ENCODE results near the gene PPFIBP2. TPM values are rescaled to one million over a fixed set of nuclear protein-coding genes. Genes with fewer than 3 reads are reported as not detected.
A peak's percentile ranks its signal among the peaks of the same experiment; 100 is the strongest.

PPFIBP2 gene
- total RNA-seq, 2 donors from 2014 or later, result 9.6 to 11.0 TPM

DNA sequence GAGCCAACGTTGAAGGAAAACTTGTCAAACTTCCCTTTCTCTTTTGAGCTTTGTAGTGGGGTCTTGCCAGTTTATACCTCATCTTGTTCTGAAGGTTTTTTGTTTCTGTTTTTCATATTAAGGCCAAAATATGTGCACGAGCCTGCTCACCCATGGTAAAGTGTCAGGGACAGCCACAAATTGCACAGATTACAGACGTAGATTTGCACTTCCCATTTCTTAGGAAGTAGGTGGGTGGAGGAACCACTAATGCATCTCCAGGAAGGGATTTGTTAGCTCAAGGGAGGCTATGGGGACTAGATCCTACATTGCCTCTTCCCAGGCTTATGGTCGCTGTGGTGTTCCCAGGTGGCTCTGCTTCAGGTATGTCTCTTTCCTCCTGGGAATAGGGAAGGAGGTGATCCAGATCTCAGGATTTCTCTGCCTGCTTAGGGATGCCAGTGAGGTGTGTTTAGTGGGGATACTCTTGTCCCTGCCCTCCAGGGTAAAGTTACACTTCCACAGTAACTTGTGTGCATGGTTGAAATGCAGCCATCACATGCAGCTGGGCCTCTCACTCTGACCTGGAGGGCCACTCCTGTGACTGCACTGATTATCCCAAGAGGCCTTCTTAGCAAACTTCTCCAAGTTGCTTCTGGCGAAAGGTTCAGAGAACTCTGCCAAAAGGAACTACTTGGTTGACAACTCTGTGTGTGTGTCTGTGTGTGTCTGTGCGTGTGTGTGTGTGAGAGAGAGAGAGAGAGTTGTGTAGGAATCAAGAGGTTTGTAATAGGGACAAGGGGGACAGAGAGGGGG lies 9.8 kb downstream of the PPFIBP2 start:
- no peak overlapping the region for H3K27ac Mint-ChIP-seq
- H3K36me3 Mint-ChIP-seq, result no peaks in the 10 kb centered on the region
- peaks cover 30 to 53% of the 10 kb centered on the region in 2 donors for H3K4me1 Mint-ChIP-seq (ENCODE audit: low read depth in 2 of 2)
- no peak overlapping the region for H3K4me3 Mint-ChIP-seq
- H3K27me3 Mint-ChIP-seq, result no peaks in the 10 kb centered on the region
- DNase-seq (ENCODE audit: low spot score) (no peak), ATAC-seq (no peak)
- no peaks in the 10 kb centered on the region for H3K9me3 Mint-ChIP-seq

DNA sequence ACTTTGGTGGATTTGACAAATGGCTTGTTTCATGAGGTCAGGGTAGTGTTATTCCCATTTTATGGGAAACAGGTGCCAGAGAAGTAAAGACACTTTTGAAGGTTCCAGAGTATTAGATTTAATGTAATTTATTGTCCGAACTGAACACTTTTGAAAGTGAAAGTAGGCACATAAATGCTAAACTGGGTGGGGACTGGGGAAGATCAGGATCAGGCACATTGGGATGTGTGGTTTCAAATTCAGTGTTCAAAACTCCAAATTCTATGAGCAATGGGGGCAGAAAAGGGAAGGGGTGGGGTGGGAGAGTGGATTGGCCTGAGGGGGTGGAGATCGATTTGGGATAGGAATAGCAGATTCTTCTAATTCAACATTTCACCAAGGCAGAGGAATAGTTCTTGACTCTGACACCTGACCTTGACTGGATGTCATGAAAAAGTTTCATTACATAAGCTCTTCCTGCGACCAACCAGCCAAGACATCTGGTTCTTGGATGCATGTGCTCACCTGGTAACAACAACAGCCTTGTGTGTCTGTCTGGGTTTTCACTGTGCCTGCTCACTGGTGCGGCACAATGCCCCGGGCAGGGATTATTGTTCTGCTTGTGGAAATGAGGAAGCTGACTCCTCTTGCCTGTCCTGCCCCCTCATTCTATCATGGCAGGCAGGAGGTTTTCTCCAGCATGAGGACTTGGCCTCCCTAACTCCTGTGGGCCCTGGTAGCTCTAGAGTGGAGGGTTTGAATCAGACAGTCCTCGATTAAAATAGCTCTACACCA lies 10.8 kb downstream of the PPFIBP2 start:
- peaks cover 27 to 46% of the 10 kb centered on the region in 2 donors for H3K4me1 Mint-ChIP-seq (ENCODE audit: low read depth in 2 of 2)
- no peak for ATAC-seq
- no peak for DNase-seq (ENCODE audit: low spot score)
- no peak overlapping the region for H3K4me3 Mint-ChIP-seq
- no peaks in the 10 kb centered on the region for H3K27me3 Mint-ChIP-seq
- no peaks in the 10 kb centered on the region for H3K36me3 Mint-ChIP-seq
- no peak overlapping the region for H3K27ac Mint-ChIP-seq
- no peaks in the 10 kb centered on the region for H3K9me3 Mint-ChIP-seq

DNA sequence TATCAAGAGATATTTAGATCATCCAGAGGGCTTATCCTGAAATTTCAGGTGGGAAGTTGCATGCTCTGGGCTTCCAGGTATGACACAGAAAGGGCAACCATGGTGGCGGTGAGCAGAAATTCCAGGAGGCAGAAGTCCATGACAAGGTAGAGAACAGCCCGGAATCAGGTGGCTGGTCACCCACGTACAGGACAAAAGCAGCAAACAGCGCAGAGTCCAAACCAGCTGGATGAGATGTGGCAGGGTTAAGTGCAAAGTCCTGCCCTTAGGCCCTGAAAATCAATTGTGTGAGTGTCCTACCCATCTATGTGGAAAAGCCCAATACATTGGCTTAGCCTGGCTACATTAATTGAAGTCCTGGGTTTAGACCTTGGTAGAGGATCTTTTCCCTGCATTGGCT lies 11.6 kb downstream of the PPFIBP2 start:
- Mint-ChIP-seq H3K4me1 (ENCODE audit: low read depth in 2 of 2) (peaks cover 27 to 46% of the 10 kb centered on the region in 2 donors), H3K4me3 (no peak overlapping the region), H3K27ac (no peak overlapping the region), H3K36me3 (no peaks in the 10 kb centered on the region), H3K27me3 (no peaks in the 10 kb centered on the region), H3K9me3 (no peaks in the 10 kb centered on the region)
- ATAC-seq (no peak), DNase-seq (ENCODE audit: low spot score) (no peak)

DNA sequence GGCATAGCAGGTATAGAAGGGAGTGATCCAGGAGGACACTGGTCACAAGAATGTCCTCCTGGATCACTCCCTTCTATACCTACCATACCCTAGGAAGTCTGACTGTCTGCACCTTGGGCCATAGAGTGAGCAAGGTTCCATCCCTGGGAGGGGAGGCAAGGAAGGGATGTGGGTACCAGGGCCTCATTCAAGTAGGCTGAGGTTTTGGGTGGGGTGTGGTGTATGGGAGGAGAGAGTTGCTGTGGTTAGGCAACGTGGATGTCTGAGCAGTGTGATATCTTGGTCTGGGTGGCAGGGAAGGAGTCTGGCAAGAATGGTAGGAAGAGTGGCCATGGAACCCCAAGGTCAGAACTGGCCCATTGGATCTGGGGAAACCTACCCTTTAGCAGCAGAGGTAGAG lies 13.2 kb downstream of the PPFIBP2 start:
- Mint-ChIP-seq H3K9me3 (no peaks in the 10 kb centered on the region), H3K4me1 (ENCODE audit: low read depth in 2 of 2) (peaks cover 37 to 57% of the 10 kb centered on the region in 2 donors), H3K27me3 (no peaks in the 10 kb centered on the region), H3K36me3 (no peaks in the 10 kb centered on the region), H3K27ac (no peak overlapping the region), H3K4me3 (peak overlapping the region; percentile 71)
- DNase-seq (ENCODE audit: low spot score) (no peak), ATAC-seq (peak; percentile 70 to 78)

DNA sequence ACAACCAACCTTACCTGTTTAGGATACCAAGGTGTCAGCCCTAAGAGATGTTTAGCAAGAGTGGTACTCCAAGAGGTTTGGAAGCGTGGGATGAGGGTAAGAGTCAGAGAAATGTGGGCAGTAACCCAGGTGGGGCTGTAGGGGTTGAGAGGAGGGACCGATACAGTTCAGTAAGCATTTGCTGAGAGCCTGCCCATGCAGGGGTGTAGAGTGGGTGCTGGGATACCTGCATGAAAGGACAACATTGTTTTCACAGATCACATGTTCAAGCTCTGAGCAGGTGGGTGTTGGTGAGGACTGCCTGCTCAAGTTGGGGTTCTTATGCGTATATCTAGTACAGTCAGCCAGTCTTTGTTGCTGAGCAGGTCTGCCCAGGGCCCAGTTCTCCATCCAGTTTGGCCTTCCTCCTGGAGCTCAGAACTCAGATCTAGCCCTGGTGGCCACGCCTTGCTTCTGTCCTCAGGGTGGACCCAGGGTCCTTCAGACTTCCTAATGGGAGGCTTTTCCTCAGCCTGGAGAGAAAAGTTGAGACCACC lies 14.8 kb downstream of the PPFIBP2 start:
- DNase-seq (ENCODE audit: low spot score), result no peak
- peaks cover 39 to 60% of the 10 kb centered on the region in 2 donors for H3K4me1 Mint-ChIP-seq (ENCODE audit: low read depth in 2 of 2)
- H3K27ac Mint-ChIP-seq, result no peak overlapping the region
- no peaks in the 10 kb centered on the region for H3K36me3 Mint-ChIP-seq
- no peak for ATAC-seq
- peak overlapping the region; percentile 71 for H3K4me3 Mint-ChIP-seq
- H3K27me3 Mint-ChIP-seq, result no peaks in the 10 kb centered on the region
- no peaks in the 10 kb centered on the region for H3K9me3 Mint-ChIP-seq

DNA sequence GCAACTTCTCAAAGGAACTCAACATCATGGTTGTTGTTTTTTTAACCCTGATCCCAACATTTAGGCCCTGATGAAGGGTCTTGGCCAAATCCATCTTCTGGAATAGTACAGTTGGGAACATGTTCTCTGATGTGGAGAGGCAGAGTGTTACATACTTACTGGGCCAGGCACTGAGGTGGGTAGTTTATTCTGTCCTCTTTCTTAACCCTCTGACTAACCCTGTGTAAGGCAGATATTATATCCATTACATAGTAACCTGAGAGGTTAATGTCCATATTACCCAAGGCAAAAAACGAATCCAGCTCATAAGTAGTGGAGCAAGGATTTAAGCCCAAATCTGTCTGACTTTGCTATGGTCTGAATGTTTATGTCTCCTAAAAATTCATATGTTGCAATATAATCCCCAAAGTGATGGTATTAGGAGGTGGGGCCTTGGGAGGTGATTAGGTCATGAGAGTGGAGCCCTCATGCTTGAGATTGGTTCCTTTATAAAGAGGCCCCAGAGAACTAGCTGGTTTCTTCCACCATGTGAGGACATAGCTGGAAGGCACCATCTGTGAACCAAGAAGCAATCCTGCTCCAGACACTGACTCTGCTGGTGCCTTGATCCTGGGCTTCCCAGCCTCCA lies 16.3 kb downstream of the PPFIBP2 start:
- H3K27ac Mint-ChIP-seq, result peak overlapping the region in 1 of 2 donors; percentile 17
- peaks cover 32 to 48% of the 10 kb centered on the region in 2 donors for H3K4me1 Mint-ChIP-seq (ENCODE audit: low read depth in 2 of 2)
- H3K36me3 Mint-ChIP-seq, result no peaks in the 10 kb centered on the region
- no peaks in the 10 kb centered on the region for H3K27me3 Mint-ChIP-seq
- no peak for DNase-seq (ENCODE audit: low spot score)
- no peak for ATAC-seq
- no peak overlapping the region for H3K4me3 Mint-ChIP-seq
- no peaks in the 10 kb centered on the region for H3K9me3 Mint-ChIP-seq

DNA sequence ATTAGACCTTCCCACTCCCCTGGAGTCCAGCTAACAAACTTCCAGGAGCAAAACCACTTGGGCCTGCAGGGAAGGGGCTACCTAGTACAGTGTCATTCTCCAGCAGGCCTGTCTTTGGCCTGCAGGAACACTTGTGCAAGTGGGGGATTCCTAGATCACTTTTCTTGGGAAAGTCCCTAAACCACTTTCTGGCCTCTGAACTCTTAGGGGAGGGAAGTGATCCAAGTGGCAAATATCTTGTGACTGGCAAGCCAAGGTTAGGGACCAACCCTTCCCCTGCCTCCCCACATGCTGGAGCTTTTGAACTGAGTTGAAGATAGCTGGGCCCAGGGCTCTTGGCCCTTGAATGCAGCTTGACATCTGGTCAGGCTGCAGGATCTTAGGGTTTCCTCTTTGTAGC lies 17.2 kb downstream of the PPFIBP2 start:
- H3K9me3 Mint-ChIP-seq, result no peaks in the 10 kb centered on the region
- no peak overlapping the region for H3K4me3 Mint-ChIP-seq
- DNase-seq (ENCODE audit: low spot score), result no peak
- H3K4me1 Mint-ChIP-seq (ENCODE audit: low read depth in 2 of 2), result peaks cover 33 to 41% of the 10 kb centered on the region in 2 donors
- peak in 1 of 2 donors; percentile 75 for ATAC-seq
- H3K27ac Mint-ChIP-seq, result peak overlapping the region in 1 of 2 donors; percentile 17
- H3K27me3 Mint-ChIP-seq, result peaks cover 0 to under 1% of the 10 kb centered on the region in 2 donors
- H3K36me3 Mint-ChIP-seq, result no peaks in the 10 kb centered on the region

DNA sequence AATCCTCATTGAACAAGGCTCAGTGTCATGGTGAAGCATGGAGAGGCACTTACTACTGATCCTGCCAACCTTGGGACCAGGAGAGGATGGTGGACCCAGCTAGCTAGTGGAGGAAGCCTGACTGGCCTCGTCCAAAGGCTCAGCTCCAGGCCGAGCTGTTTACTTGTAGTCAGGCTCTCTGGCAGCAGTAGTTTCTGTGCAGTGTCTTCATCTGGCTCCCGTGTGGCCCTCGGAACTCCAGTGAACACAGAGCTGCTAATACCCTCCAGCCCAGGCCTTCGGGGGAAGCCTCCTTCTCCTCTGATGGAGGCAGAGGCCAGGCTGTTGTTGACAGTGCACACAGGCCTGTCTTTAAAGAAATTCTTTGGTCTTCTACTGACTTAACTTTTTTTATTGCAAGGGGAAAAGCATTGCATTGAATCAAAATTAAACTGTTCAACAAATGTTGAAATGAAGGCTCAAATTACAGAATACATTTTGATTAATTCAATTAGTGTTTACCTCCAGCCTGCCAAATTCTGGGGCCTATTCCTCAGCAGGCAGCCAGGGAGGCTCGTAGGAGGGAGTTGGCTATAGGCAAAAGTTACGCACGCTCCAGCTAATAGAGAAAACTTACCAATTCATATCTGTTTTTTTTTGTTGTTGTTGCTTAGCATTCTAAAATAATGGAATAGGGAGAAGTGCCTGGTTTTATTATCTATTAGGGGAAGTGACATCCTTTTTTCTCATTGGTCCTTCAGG lies 18.8 kb downstream of the PPFIBP2 start:
- no peak overlapping the region for H3K27ac Mint-ChIP-seq
- H3K9me3 Mint-ChIP-seq, result no peaks in the 10 kb centered on the region
- H3K4me3 Mint-ChIP-seq, result no peak overlapping the region
- H3K27me3 Mint-ChIP-seq, result peaks cover 0 to 7% of the 10 kb centered on the region in 2 donors
- no peak for ATAC-seq
- peaks cover 35 to 41% of the 10 kb centered on the region in 2 donors for H3K4me1 Mint-ChIP-seq (ENCODE audit: low read depth in 2 of 2)
- DNase-seq (ENCODE audit: low spot score), result no peak
- no peaks in the 10 kb centered on the region for H3K36me3 Mint-ChIP-seq

DNA sequence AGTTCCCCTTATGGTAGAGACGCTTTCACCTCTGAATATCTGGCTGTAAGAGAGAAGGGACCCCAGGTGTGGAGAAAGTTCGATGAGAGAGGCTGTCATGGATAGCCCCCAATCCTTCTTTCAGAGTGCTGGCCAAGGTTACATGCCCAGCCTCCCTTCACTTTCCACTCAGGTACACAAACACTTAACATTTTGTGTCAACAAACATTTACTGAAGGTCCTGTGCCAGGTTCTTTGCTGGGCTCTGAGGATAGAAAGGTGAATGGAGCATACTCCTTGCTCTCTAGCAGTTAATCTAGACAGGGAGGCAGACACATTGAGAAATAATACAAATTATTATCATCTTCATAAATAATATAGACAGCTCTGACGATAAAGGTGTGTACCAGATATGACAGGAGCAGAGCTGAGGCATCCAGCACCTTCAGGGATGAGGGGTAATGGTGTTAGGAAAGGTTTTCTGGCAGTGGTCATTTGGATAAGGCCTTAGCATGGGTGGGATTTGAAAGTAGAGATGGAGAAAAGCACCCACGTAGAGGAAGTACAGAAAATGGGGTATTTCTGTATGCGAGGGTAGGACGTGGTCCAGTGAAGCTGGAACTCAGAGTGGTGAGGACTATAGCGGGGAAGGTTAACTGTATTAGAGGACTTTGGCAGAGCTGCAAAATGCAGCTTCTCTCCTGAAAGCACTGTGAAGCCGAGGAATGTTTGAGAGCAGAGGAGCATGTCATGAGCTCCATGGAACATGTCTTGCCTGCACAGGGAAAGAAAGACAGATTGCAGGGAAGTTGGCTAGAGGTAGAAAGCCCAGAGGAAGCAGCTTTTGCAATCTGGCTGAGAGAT lies 19.6 kb downstream of the PPFIBP2 start:
- Mint-ChIP-seq H3K4me3 (no peak overlapping the region), H3K4me1 (ENCODE audit: low read depth in 2 of 2) (peaks cover 37 to 41% of the 10 kb centered on the region in 2 donors), H3K27ac (no peak overlapping the region), H3K27me3 (peaks cover 0 to 9% of the 10 kb centered on the region in 2 donors), H3K36me3 (no peaks in the 10 kb centered on the region), H3K9me3 (no peaks in the 10 kb centered on the region)
- ATAC-seq (no peak), DNase-seq (ENCODE audit: low spot score) (no peak)

DNA sequence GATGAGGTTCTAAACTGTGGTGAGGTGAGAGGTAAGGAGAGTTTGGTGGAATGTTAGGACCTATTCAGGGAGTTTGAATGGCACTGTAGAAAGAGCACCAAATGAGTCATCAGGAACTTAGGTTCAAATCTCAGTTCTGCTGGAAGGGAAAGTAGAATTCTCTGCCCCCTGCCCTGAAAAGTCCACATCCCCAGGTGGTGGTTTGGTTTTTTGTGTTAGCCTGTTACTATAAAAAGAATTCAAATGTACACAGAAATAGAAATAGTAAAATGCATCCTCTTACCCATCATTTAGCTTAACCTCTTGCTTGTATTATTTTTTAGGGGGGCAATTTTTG lies 20.2 kb downstream of the PPFIBP2 start:
- Mint-ChIP-seq H3K27me3 (peaks cover 0 to 9% of the 10 kb centered on the region in 2 donors), H3K36me3 (no peaks in the 10 kb centered on the region), H3K27ac (no peak overlapping the region), H3K4me3 (no peak overlapping the region), H3K4me1 (ENCODE audit: low read depth in 2 of 2) (peaks cover 39 to 45% of the 10 kb centered on the region in 2 donors), H3K9me3 (no peaks in the 10 kb centered on the region)
- ATAC-seq (no peak), DNase-seq (ENCODE audit: low spot score) (no peak)

DNA sequence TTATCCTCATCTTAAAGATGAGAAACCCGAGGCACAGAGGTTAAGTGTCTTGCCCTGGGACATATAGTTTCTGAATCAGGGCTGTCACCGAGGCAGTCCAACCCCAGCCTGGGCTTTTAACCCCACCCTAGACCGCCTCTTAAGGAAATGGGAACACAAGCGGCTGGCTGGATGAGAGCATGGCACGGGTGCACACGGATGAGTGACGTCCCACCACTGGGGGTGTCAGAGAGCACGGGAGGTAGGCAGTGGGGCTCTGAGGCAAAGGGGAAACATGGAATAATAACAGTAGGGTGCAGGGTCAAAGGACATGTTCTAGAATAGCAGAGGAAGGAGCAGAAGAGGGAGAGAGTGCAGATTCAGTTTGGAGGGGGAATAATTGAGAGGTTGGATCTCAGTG lies 22.3 kb downstream of the PPFIBP2 start:
- H3K9me3 Mint-ChIP-seq, result no peaks in the 10 kb centered on the region
- DNase-seq (ENCODE audit: low spot score) (no peak), ATAC-seq (no peak)
- H3K27me3 Mint-ChIP-seq, result peaks cover 0 to 9% of the 10 kb centered on the region in 2 donors
- H3K4me1 Mint-ChIP-seq (ENCODE audit: low read depth in 2 of 2), result peaks cover 42 to 52% of the 10 kb centered on the region in 2 donors
- peak overlapping the region; percentile 2 for H3K4me3 Mint-ChIP-seq
- no peak overlapping the region for H3K27ac Mint-ChIP-seq
- H3K36me3 Mint-ChIP-seq, result no peaks in the 10 kb centered on the region

DNA sequence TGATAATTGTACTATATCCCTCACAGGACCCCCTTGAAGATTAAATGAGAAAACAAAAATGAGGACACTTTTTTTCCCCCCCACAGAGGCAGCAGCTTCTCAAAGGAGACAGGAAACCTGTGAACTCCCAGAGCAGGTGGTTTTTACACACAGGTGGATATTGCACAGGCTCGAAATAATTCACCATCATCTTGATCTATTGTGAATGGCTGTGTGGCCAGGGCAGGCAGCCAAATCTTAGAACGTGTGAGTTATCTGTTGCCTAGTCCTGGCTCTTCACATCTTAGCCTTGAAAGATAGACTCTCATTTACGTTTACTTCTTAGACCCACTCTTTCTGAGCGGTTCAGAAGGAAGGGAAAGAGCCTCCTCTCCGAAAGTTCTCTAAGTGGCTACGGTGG lies 23.5 kb downstream of the PPFIBP2 start:
- H3K4me1 Mint-ChIP-seq (ENCODE audit: low read depth in 2 of 2), result peaks cover 38 to 47% of the 10 kb centered on the region in 2 donors
- DNase-seq (ENCODE audit: low spot score) (no peak), ATAC-seq (no peak)
- H3K27ac Mint-ChIP-seq, result no peak overlapping the region
- peaks cover 0 to 9% of the 10 kb centered on the region in 2 donors for H3K27me3 Mint-ChIP-seq
- no peak overlapping the region for H3K4me3 Mint-ChIP-seq
- no peaks in the 10 kb centered on the region for H3K36me3 Mint-ChIP-seq
- no peaks in the 10 kb centered on the region for H3K9me3 Mint-ChIP-seq

All from natural killer cell treated with Interleukin-12 subunit alpha and Interleukin-12 subunit beta and Interleukin-15 and Interleukin-18, amount 100 ng/mL, for 72 hours (primary cell).